Right lobe of liver (tissue), 6 donors: ENCODE results near the gene MTUS2. TPM values are rescaled to one million over a fixed set of nuclear protein-coding genes. Genes with fewer than 3 reads are reported as not detected.

ENCODE experiments used
- ATAC-seq, 4 donors: fragments of 200-7000 bp; cut with Tn5 transposase; one replicate each; pipeline ENCODE4 v1.9.1; 2020; ENCODE audit warnings: mild to moderate bottlenecking in 4 of 4, moderate library complexity in 4 of 4
- DNase-seq, 3 donors: peaks; one replicate each; pipeline ENCODE4 v3.0.0-alpha.2; 2020
- H3K27ac ChIP-seq, 3 donors: fragments of 200-600 bp; one replicate each; pipeline ENCODE4 v1.8.0; 2022
- H3K27me3 ChIP-seq, 2 donors: fragments of 200-600 bp; one replicate each; pipeline ENCODE4 v1.8.0; 2022
- H3K36me3 ChIP-seq, 4 donors: fragments of 200-600 bp; sonication (generic) in 1 of 4; one replicate each; pipeline versions ENCODE4 v1.5.1 to v1.8.0; 2017 to 2022; ENCODE audit warnings: control low read depth in 1 of 4
- H3K4me1 ChIP-seq, 4 donors: fragments of 200-600 bp; sonication (generic) in 1 of 4; one replicate each; pipeline versions ENCODE4 v1.5.1 to v1.8.0; 2017 to 2022; ENCODE audit warnings: control low read depth in 1 of 4
- H3K4me3 ChIP-seq, 3 donors: fragments of 200-600 bp; one replicate each; pipeline ENCODE4 v1.8.0; 2022
- H3K9me3 ChIP-seq, 4 donors: fragments of 200-600 bp; sonication (generic) in 1 of 4; one replicate each; pipeline versions ENCODE4 v1.5.1 to v1.8.0; 2017 to 2022; ENCODE audit warnings: control low read depth in 1 of 4
- POLR2A ChIP-seq: fragments of 450-650 bp; IDR thresholded peaks from one replicate; pipeline ENCODE4 v1.6.1; 2017; ENCODE audit warnings: antibody characterized with exemption, mild to moderate bottlenecking
- WGBS: methylation state at CpG from one replicate; pipeline ENCODE4 v1.1.6; 2018; ENCODE audit warnings: low coverage, low lambda C conversion rate; ENCODE audit not compliant: insufficient coverage; ENCODE audit errors: missing lambda C conversion rate; 5-methylcytosine and 5-hydroxymethylcytosine counted together
- intact Hi-C, 2 donors: fragments of 100-400 bp; cut with DNase I; formaldehyde crosslinking; loops; one replicate each; pipeline versions ENCODE4 v1.11.2 to v1.14.1; 2022
- total RNA-seq, 6 experiments: library from RNA; depleted of rRNA in 2 of 6; stranded (reverse); fragments of >200 nt in 2 of 6; fragmentation: NEBNext Ultra II Directional in 3 of 6; extraction: Animal tissue kit (Norgen Biotek cat#: 25700) in 3 of 6; gene quantifications; one replicate each; pipeline versions ENCODE4 v1.1.0 to v1.2.4, GENCODE V29; 2016 to 2023
- TF ChIP-seq, protein P1 (sequence below), 4 donors: fragments of 200-600 bp in 3 of 4; fragments of 450-650 bp in 1 of 4; IDR thresholded peaks; one replicate each; pipeline versions ENCODE4 v1.5.1 to v1.8.0; 2016 to 2022; ENCODE audit warnings: antibody characterized with exemption in 4 of 4, mild to moderate bottlenecking in 2 of 4
- donor health status: DM: no; HTN: yes; CAD: no.
- donor health status: DM: no; HTN: no; CAD: no.
- donor health status: DM: no; HTN: no; CAD: no.
- donor health status: DM: no; HTN: yes; CAD: no.
- donor health status: DM: no; HTN: yes; CAD: no.

Gene MTUS2
- total RNA-seq, 6 experiments from 2014 or later = 0.15 to 2.2 (median 0.98) TPM

DNA sequence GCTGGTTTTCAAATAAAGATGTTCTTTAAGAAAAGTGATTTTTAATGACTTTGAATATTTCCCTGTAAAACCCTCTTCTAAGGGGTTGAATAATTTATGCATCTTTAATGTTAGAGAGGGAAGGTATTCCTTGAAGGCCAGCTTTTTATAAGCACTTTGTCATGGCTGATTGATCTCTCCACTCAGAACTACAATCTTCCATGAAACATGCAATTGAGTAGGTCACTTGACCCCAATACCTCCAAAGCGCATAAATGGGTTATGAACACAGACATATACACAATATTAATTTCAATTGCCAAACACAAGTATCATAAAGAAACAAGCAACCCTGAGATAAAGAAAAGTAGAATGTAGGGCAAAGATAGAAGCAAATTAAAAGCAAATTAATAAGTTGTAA is 359.9 kb downstream of the MTUS2 start:
- Histone ChIP-seq H3K27ac (no peak overlapping the region), H3K9me3 (no peaks in the 10 kb centered on the region), H3K4me3 (no peak overlapping the region), H3K4me1 (peaks cover 0 to 7% (median 2%) of the 10 kb centered on the region in 4 donors), H3K27me3 (no peaks in the 10 kb centered on the region), H3K36me3 (no peaks in the 10 kb centered on the region)
- no peak for DNase-seq
- TF ChIP-seq, protein P1, sequence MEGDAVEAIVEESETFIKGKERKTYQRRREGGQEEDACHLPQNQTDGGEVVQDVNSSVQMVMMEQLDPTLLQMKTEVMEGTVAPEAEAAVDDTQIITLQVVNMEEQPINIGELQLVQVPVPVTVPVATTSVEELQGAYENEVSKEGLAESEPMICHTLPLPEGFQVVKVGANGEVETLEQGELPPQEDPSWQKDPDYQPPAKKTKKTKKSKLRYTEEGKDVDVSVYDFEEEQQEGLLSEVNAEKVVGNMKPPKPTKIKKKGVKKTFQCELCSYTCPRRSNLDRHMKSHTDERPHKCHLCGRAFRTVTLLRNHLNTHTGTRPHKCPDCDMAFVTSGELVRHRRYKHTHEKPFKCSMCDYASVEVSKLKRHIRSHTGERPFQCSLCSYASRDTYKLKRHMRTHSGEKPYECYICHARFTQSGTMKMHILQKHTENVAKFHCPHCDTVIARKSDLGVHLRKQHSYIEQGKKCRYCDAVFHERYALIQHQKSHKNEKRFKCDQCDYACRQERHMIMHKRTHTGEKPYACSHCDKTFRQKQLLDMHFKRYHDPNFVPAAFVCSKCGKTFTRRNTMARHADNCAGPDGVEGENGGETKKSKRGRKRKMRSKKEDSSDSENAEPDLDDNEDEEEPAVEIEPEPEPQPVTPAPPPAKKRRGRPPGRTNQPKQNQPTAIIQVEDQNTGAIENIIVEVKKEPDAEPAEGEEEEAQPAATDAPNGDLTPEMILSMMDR (IDR thresholded peaks at IDR 0.05) = no peak
- no peak for TF ChIP-seq POLR2A
- no peak for ATAC-seq
- 100% methylated on average over 1 of the region's 1 CpG for WGBS
- intact Hi-C loops = no loop called here

DNA sequence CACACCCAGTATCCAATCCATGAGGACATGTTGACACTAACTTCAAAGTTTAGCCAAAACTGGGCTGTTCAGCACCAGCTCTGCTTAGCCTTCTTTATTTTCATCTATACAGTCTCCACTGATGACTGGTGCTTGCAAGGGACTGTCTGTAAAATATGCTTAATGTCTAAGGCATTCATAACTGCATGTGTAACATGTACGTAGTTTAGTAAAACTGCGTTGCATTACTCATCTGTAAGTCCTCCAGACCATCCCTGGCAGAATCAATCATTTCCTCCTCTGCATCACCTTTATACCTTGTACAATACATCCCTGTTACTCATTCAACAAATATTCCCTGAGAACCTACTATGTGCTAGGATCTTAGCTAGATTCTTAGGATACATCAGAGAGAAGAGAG is 362.1 kb downstream of the MTUS2 start:
- Histone ChIP-seq H3K4me3 (no peak overlapping the region), H3K27me3 (no peaks in the 10 kb centered on the region), H3K27ac (no peak overlapping the region), H3K4me1 (no peaks in the 10 kb centered on the region), H3K36me3 (no peaks in the 10 kb centered on the region), H3K9me3 (no peaks in the 10 kb centered on the region)
- intact Hi-C loops = no loop called here
- TF ChIP-seq, protein P1 (IDR thresholded peaks at IDR 0.05) = no peak
- TF ChIP-seq POLR2A = no peak
- DNase-seq = no peak
- no peak for ATAC-seq
- 100% methylated on average over 2 of the region's 2 CpGs for WGBS

DNA sequence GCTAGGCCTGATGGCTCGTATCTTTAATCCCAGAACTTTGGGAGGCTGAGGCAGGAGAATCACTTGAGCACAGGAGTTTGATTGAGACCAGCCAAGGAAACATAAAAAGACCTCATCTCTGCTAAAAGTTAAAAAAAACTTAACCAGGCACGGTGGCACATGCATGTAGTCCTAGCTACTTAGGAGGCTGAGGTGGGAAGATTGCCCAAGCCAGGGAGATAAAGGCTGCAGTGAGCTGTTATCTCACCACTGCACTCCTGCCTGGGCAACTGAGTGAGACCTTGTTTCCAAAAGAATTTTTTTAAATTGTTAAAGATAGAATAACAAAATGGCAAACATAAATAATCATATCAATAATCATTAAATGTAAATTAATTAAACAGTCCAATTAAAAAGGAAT is 365.8 kb downstream of the MTUS2 start:
- Histone ChIP-seq H3K27ac (no peak overlapping the region), H3K4me3 (no peak overlapping the region), H3K36me3 (no peaks in the 10 kb centered on the region), H3K4me1 (no peaks in the 10 kb centered on the region), H3K9me3 (no peaks in the 10 kb centered on the region), H3K27me3 (no peaks in the 10 kb centered on the region)
- TF ChIP-seq POLR2A = no peak
- TF ChIP-seq, protein P1 (IDR thresholded peaks at IDR 0.05) = no peak
- DNase-seq (no peak), ATAC-seq (no peak)
- 74% methylated on average over 2 of the region's 2 CpGs for WGBS
- intact Hi-C loops = no loop called here

DNA sequence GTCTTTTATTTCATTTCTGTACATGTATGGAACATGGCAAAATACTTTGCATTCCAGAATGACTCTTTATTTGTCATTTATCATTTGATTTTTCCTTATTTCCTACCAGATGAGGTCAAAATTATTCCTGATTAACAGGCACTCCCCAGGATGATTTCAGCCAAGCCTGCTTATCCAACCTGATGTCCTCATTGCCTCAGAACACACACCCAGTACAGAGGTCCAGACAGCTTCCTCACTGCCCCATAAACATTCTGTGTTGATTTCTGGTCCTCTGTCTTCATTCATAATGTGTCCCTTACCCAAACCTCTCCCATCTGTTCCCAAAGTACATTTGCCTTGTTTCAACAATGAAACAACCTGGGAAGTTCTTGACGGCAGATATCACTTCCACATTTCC is 367.4 kb downstream of the MTUS2 start:
- H3K27ac ChIP-seq = peak overlapping the region in 1 of 3 donors; percentile 44
- DNase-seq (no peak), ATAC-seq (peak; percentile 33 to 93 (median 73))
- H3K36me3 ChIP-seq = no peaks in the 10 kb centered on the region
- TF ChIP-seq, protein P1 (IDR thresholded peaks at IDR 0.05) = no peak
- no peak for TF ChIP-seq POLR2A
- no peaks in the 10 kb centered on the region for H3K4me1 ChIP-seq
- H3K27me3 ChIP-seq = no peaks in the 10 kb centered on the region
- 17% methylated on average over 1 of the region's 1 CpG for WGBS
- peak overlapping the region in 1 of 3 donors; percentile 6 for H3K4me3 ChIP-seq
- no peaks in the 10 kb centered on the region for H3K9me3 ChIP-seq
- intact Hi-C loops = no loop called here

DNA sequence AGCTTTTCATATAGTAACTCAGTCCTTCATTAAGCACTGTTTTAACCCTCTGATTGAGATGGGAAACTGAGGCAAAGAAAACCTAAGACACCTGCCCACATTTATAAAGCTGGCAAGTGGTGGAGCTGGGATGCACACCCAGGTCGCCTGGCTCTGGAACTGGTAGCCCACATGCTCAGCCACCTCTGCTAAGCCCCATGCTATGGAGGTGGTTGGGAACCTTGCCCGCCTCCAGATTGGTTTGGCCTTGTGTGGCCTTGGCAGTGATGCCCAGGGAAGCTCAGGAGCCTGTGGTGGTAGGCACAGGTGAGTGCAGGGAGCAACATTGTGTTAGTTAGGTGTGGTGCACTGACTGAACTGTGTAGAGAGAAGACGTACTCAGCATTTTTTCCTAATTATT is 370.2 kb downstream of the MTUS2 start:
- Histone ChIP-seq H3K4me1 (no peaks in the 10 kb centered on the region), H3K27ac (no peak overlapping the region), H3K36me3 (no peaks in the 10 kb centered on the region), H3K4me3 (no peak overlapping the region), H3K27me3 (no peaks in the 10 kb centered on the region), H3K9me3 (no peaks in the 10 kb centered on the region)
- intact Hi-C loops = no loop called here
- WGBS = no CpG with 5 or more reads among the region's 3 CpGs
- ATAC-seq (no peak), DNase-seq (no peak)
- TF ChIP-seq POLR2A = no peak
- TF ChIP-seq, protein P1 (IDR thresholded peaks at IDR 0.05) = no peak
